Kidney epithelial cell (primary cell): Measurements from ENCODE around the gene TBCD. TPM values are rescaled to one million over a fixed set of nuclear protein-coding genes. Genes with fewer than 3 reads are reported as not detected.

ENCODE experiments used
- DNase-seq: peaks from one replicate; pipeline ENCODE4 v3.0.0-alpha.2; 2010; ENCODE audit warnings: low read depth
- H3K27me3 ChIP-seq: 2 replicates; pipeline ENCODE4 v1.6.0; 2011; ENCODE audit warnings: low read length; ENCODE audit not compliant: control insufficient read depth, insufficient read depth
- H3K36me3 ChIP-seq: 2 replicates; pipeline ENCODE4 v1.5.1; 2011; ENCODE audit warnings: low read length; ENCODE audit not compliant: control insufficient read depth, insufficient read depth
- H3K4me3 ChIP-seq: 2 replicates; pipeline ENCODE4 v1.5.1; 2011; ENCODE audit warnings: low read depth, mild to moderate bottlenecking, control low read depth, low read length
- CTCF ChIP-seq: IDR thresholded peaks from 2 replicates; pipeline ENCODE4 v1.5.1; 2011; ENCODE audit warnings: mild to moderate bottlenecking, moderate library complexity, low read length, control low read depth, inconsistent platforms; ENCODE audit not compliant: insufficient read depth, poor library complexity, severe bottlenecking
- total RNA-seq: library from RNA; depleted of rRNA; stranded (reverse); fragments of >200 nt; gene quantifications from 2 replicates; pipeline ENCODE4 v1.2.3, GENCODE V29; 2015

TBCD gene
- total RNA-seq, 1 donor from 2014 or later = 69.6 TPM

GRCh38 chr17:82831041-82831817, 79.4 kb downstream of the TBCD start:
- Histone ChIP-seq H3K27me3 (no peaks in the 10 kb centered on the region), H3K36me3 (no peaks in the 10 kb centered on the region), H3K4me3 (no peak overlapping the region)
- TF ChIP-seq CTCF = no peak
- no peak for DNase-seq

GRCh38 chr17:82831818-82832200, 79.9 kb downstream of the TBCD start:
- Histone ChIP-seq H3K4me3 (no peak overlapping the region), H3K36me3 (no peaks in the 10 kb centered on the region), H3K27me3 (no peaks in the 10 kb centered on the region)
- no peak for DNase-seq
- TF ChIP-seq CTCF = no peak

GRCh38 chr17:82832411-82832810, 80.5 kb downstream of the TBCD start:
- no peaks in the 10 kb centered on the region for H3K27me3 ChIP-seq
- no peaks in the 10 kb centered on the region for H3K36me3 ChIP-seq
- no peak for TF ChIP-seq CTCF
- DNase-seq = no peak
- H3K4me3 ChIP-seq = no peak overlapping the region

GRCh38 chr17:82832881-82833475, 81.1 kb downstream of the TBCD start:
- H3K4me3 ChIP-seq = no peak overlapping the region
- no peak for DNase-seq
- no peaks in the 10 kb centered on the region for H3K36me3 ChIP-seq
- no peak for TF ChIP-seq CTCF
- H3K27me3 ChIP-seq = no peaks in the 10 kb centered on the region

- Histone ChIP-seq H3K4me3 (no peak overlapping the region), H3K27me3 (no peaks in the 10 kb centered on the region), H3K36me3 (no peaks in the 10 kb centered on the region)
- DNase-seq = no peak
- TF ChIP-seq CTCF = no peak
Observed at GRCh38 chr17:82835122-82835521, 83.3 kb downstream of the TBCD start.
